ENCODE data around the gene SLC25A13. TPM values are rescaled to one million over a fixed set of nuclear protein-coding genes. Genes with fewer than 3 reads are reported as not detected.
"Not testable (repeated sequence)": the region's sequence is repeated elsewhere in the genome, so short reads cannot be mapped to it uniquely, and the experiment has no call there.

SLC25A13 gene
- total RNA-seq, 1 donor from 2014 or later = 47.4 TPM

- no peaks in the 10 kb centered on the region for H3K9me3 Mint-ChIP-seq
Observed at GRCh38 chr7:96303105-96303685, 18.7 kb downstream of the SLC25A13 start.

GRCh38 chr7:96300986-96301385 is 20.9 kb downstream of the SLC25A13 start:
- no peaks in the 10 kb centered on the region for H3K9me3 Mint-ChIP-seq
- H3K4me1 Mint-ChIP-seq = peaks cover 39% of the 10 kb centered on the region
- H3K27me3 Mint-ChIP-seq (ENCODE audit: low read depth) = no peaks in the 10 kb centered on the region
- no peak overlapping the region for H3K27ac Mint-ChIP-seq
- no peak for DNase-seq (ENCODE audit: low spot score in 2 of 2, unreplicated experiment in 2 of 2)
- H3K36me3 Mint-ChIP-seq = no peaks in the 10 kb centered on the region
- H3K4me3 Mint-ChIP-seq = no peak overlapping the region
- TF ChIP-seq CTCF (IDR thresholded peaks at IDR 0.05; ENCODE audit: unreplicated experiment) = no peak

More at GRCh38 chr7:96303105-96303685, 18.7 kb downstream of the SLC25A13 start:
- peaks cover 42% of the 10 kb centered on the region for H3K4me1 Mint-ChIP-seq
- H3K36me3 Mint-ChIP-seq = peaks cover 5% of the 10 kb centered on the region
- H3K27me3 Mint-ChIP-seq (ENCODE audit: low read depth) = no peaks in the 10 kb centered on the region
- no peak for DNase-seq (ENCODE audit: low spot score in 2 of 2, unreplicated experiment in 2 of 2)
- peak overlapping the region; percentile 87 for H3K27ac Mint-ChIP-seq
- TF ChIP-seq CTCF (IDR thresholded peaks at IDR 0.05; ENCODE audit: unreplicated experiment) = no peak
- H3K4me3 Mint-ChIP-seq = no peak overlapping the region

- Mint-ChIP-seq H3K9me3 (no peaks in the 10 kb centered on the region), H3K27me3 (ENCODE audit: low read depth) (no peaks in the 10 kb centered on the region), H3K36me3 (peaks cover under 1% of the 10 kb centered on the region), H3K4me1 (peaks cover 37% of the 10 kb centered on the region), H3K4me3 (no peak overlapping the region), H3K27ac (no peak overlapping the region)
- no peak for TF ChIP-seq CTCF (IDR thresholded peaks at IDR 0.05; ENCODE audit: unreplicated experiment)
- no peak for DNase-seq (ENCODE audit: low spot score in 2 of 2, unreplicated experiment in 2 of 2)
Observed at GRCh38 chr7:96300502-96300901, 21.4 kb downstream of the SLC25A13 start.

- Mint-ChIP-seq H3K36me3 (peaks cover 11% of the 10 kb centered on the region), H3K9me3 (peaks cover 4% of the 10 kb centered on the region), H3K4me3 (no peak overlapping the region), H3K27me3 (ENCODE audit: low read depth) (no peaks in the 10 kb centered on the region), H3K4me1 (peaks cover 33% of the 10 kb centered on the region), H3K27ac (no peak overlapping the region)
- TF ChIP-seq CTCF (IDR thresholded peaks at IDR 0.05; ENCODE audit: unreplicated experiment) = no peak
- no peak for DNase-seq (ENCODE audit: low spot score in 2 of 2, unreplicated experiment in 2 of 2)
Observed at GRCh38 chr7:96299496-96299895, 22.4 kb downstream of the SLC25A13 start.

- no peak for TF ChIP-seq CTCF (IDR thresholded peaks at IDR 0.05; ENCODE audit: unreplicated experiment)
- Mint-ChIP-seq H3K4me3 (no peak overlapping the region), H3K4me1 (peaks cover 17% of the 10 kb centered on the region), H3K27ac (no peak overlapping the region), H3K36me3 (peaks cover 16% of the 10 kb centered on the region), H3K27me3 (ENCODE audit: low read depth) (no peaks in the 10 kb centered on the region), H3K9me3 (peaks cover 4% of the 10 kb centered on the region)
- no peak for DNase-seq (ENCODE audit: low spot score in 2 of 2, unreplicated experiment in 2 of 2)
Observed at GRCh38 chr7:96297876-96298275, 24.0 kb downstream of the SLC25A13 start.

GRCh38 chr7:96297446-96297845 is 24.5 kb downstream of the SLC25A13 start:
- H3K4me3 Mint-ChIP-seq; H3K27me3 Mint-ChIP-seq (ENCODE audit: low read depth); H3K9me3 Mint-ChIP-seq; DNase-seq (ENCODE audit: low spot score in 2 of 2, unreplicated experiment in 2 of 2); H3K27ac Mint-ChIP-seq: not testable (repeated sequence)
- H3K36me3 Mint-ChIP-seq = peaks cover 21% of the 10 kb centered on the region
- peaks cover 13% of the 10 kb centered on the region for H3K4me1 Mint-ChIP-seq

- DNase-seq (ENCODE audit: low spot score in 2 of 2, unreplicated experiment in 2 of 2); H3K4me1 Mint-ChIP-seq; H3K27me3 Mint-ChIP-seq (ENCODE audit: low read depth); H3K4me3 Mint-ChIP-seq; H3K27ac Mint-ChIP-seq: not testable (repeated sequence)
- H3K36me3 Mint-ChIP-seq = peaks cover 50% of the 10 kb centered on the region
- H3K9me3 Mint-ChIP-seq = peaks cover 30% of the 10 kb centered on the region
Observed at GRCh38 chr7:96293911-96294310, 28.0 kb downstream of the SLC25A13 start.
